ENCODE results near the gene RRP12.
A peak's percentile ranks its signal among the peaks of the same experiment; 100 is the strongest.
"Not testable (repeated sequence)": the region's sequence is repeated elsewhere in the genome, so short reads cannot be mapped to it uniquely, and the experiment has no call there.

The RRP12 gene

GRCh38 chr10:97363071-97363470, 38.1 kb downstream of the RRP12 start:
- DNase-seq: no peak

DNA sequence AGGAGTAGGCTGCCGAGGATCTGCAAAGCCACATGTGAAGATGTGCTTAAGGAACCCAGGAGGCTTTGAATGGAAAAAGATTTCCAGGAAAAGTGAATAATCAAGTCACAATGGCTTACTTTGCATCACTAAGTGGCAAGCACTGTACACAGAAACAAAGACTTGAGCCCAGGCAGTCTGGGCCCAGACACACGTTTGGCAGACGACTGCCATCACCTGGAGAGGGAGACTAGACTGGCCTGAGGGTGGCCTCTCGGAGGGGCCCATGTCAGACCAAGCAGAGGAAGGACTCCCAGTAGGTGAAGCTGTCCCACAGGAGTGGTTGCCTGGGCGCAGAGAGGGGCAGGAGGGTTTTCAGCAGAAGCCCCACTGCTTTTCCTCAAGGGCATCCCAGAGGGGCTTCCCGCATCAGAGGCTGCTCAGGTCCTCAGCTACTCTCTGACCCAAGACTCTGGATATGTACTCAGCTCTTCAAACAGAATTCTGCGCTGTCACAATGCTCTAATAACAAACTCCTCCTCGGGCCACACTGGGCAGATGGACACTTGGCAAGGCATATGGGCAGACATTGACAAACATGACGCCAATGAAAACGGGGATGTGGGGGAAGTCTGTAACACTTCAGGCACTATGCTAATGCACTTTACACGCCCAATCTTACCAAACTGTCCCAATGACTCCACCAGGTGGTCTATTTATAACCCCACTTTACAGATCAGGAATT, 38.7 kb downstream of the RRP12 start:
- no peak for DNase-seq

- DNase-seq: no peak
Measured at GRCh38 chr10:97361537-97361901, 39.6 kb downstream of the RRP12 start.

DNA sequence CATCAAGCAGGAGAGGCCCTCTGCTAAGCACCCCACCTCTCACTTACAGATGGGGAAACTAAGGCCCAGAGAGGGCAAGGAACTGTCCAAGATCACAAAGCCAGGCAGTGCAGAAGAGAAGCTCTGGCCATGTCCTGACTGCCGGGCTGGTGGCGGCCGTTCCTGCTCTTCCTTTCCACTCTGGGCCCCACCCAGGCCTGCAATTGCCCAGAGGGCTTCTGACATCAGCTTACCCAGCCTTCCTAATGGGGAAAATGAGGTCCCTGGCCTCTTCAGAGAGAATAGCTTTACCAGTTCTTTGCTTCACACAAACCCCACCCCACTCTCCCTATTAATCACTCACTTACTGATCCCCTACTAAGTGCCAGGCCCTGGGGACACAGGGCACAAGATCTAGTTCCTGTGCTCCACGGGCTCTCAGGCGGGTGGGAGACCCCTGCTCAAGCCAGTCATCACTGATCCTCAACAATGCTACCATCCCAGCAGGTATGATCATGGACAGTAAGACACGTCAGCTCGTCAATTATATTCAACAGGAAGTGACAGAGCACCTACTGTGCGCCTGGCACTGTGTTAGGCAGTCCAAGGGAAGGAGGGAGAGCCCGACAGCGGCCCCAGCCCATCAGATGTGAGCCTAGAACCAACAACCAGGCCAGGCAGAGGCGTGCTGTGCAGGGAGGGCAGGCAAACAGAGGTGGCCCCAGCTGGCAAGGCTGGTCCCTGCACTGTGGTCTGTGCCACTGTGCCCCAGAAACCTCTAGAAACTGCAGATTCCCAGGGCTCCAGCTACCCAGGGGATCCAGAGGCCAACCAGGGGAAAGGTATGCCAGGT, 40.2 kb downstream of the RRP12 start:
- no peak for DNase-seq

GRCh38 chr10:97358781-97359180, 42.4 kb downstream of the RRP12 start:
- no peak for DNase-seq

- DNase-seq: no peak
Measured at GRCh38 chr10:97358349-97358748, 42.8 kb downstream of the RRP12 start.

- no peak for DNase-seq
Measured at GRCh38 chr10:97356918-97357317, 44.2 kb downstream of the RRP12 start.

DNA sequence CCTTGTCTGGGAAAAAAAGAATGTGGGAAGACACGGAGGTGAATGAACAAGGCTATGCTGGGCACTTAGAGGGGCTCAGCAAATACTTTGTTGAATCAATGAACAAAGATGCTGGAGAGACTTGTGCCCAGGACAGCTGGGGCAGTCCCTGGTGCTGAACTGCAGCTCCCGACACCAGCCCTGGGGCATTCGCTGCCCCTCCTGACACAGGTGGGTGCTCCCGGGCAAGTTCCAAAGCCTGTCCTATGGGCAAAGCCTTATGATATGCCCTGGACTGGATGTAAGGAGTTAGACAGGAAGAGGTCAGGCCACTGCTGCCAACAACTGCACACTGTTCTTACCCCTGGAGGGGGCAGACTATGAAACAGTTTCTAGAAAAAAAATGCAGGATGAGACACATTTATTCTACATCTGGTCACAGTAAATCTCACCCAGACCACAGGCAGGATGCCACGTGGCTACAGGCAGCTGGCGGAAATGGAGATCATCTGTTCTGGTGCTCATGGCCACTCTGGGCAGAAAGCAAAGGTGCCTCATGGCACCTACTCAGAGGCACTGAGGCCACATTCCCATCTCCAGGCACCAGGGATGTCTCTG, 44.7 kb downstream of the RRP12 start:
- no peak for DNase-seq

- DNase-seq: no peak
Measured at GRCh38 chr10:97355571-97355975, 45.6 kb downstream of the RRP12 start.

- DNase-seq: no peak
Measured at GRCh38 chr10:97353945-97354344, 47.2 kb downstream of the RRP12 start.

- DNase-seq: no peak
Measured at GRCh38 chr10:97349752-97350513, 51.2 kb downstream of the RRP12 start.

DNA sequence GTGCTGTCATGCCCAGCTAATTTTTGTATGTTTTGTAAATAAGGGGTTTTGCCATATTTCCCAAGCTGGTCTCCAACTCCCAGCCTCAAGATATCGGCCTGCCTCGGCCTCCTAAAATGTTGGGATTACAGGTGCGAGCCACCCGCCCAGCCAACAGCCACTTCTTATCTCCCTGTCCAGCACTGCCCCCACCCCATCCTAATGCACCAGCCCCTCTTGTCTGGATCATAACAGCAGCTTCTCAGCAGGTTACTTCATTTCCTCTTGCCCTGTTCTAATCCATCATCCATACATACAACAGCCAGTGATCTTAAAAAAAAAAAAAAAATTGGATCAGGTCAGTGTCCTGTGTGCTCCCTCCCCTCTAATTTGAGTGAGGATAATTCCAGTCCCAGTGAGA, 53.8 kb downstream of the RRP12 start:
- no peak for DNase-seq

DNA sequence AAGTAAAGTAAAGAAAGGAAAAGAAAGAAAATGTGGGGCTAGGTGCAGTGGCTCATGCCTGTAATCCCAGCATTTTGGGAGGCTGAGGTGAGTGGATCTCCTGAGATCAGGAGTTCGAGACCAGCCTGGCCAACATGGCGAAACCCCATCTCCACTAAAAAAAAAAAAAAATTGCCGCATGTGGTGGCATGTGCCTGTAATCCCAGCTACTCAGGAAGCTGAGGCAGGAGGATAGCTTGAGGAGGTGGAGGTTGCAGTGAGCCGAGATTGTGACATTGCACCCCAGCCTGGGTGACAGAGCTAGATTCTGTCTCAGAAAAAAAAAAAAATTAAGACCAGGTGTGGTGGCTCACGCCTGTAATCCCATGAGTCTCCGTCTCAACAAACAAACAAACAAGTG, 57.5 kb downstream of the RRP12 start:
- not testable (repeated sequence) for DNase-seq

GRCh38 chr10:97341416-97341815, 59.7 kb downstream of the RRP12 start:
- no peak for DNase-seq

DNA sequence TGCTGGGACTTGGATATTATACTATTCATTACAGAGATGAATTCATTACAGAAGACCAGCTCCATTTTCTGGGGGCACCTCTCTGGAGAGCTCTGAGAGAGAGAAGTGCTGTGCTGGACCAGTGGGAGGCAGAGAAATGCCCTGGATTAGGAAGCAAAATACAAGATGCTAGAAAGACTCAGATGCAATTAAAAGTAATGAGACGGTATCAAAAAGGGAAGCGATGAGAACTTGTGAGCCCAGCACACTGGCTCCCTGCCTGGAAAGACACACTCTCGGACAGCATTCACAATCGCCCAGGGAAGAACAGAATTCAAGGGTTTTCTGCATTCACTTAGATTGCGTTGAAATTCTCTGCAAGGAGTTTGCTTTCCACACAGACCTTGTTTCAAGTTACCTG, 63.1 kb downstream of the RRP12 start:
- no peak for DNase-seq

DNA sequence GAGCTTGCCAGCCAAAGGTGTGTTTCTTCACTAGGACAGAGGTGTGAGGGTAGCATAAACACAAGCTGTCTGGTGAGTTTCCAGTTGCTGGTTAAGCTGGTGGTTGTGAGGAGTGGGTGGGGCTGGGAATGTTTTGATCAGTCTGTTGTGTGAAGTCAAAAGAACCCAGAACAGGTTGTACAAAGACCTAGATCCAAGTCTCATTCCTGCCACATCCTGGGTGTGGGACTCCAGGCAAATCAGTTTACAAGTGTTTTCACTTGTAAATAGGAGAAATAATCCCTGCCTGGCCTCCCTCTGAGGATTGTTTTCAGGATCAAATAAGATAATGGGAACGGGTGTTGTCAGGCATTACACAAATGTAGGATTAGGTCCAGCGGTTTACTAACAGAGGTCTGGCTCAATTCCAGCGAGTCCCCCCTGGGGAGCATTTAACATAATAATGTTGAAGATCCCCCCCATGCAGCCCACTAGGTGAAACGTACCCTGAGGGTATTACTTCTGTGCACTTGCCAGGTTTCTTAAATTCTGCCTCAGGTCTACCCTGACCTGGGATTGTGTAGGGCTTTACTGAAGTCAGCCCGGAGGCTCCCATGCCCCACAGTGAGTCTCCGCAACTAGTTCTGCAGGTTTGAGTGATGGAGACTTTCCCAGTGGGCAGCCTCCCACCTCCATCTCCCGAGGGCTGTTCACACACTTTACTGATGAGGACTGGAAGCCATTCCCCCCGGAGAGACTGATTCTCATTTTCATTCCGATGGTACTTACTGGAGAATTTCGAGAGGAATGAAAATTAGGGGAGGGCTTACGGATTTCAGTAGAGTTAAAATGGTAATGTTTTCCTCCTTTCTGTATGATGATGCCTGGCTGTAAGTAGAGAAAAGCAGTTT, 64.0 kb downstream of the RRP12 start:
- peak; percentile 64 for DNase-seq

DNA sequence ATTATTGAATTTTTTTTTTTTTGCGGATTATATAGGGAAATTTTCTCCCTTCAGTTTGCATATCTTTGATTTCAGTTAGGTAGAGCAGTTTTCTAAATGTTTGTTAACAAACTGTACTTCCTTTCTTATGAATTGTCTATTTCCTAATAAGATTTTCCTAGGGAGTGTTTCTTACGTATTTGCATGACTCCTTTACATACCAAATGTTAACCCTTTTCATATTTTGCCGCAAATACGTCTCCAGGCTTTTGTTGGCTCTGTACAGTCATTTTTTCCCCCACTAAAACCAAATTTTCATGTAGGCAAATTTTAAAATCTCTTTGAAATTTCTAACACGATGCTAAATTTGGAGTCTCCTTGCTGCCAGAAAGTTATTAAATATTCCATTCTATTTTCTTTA, 64.7 kb downstream of the RRP12 start:
- DNase-seq: peak; percentile 65

- DNase-seq: no peak
Measured at GRCh38 chr10:97336006-97336405, 65.1 kb downstream of the RRP12 start.

GRCh38 chr10:97335188-97335619, 65.9 kb downstream of the RRP12 start:
- no peak for DNase-seq

DNA sequence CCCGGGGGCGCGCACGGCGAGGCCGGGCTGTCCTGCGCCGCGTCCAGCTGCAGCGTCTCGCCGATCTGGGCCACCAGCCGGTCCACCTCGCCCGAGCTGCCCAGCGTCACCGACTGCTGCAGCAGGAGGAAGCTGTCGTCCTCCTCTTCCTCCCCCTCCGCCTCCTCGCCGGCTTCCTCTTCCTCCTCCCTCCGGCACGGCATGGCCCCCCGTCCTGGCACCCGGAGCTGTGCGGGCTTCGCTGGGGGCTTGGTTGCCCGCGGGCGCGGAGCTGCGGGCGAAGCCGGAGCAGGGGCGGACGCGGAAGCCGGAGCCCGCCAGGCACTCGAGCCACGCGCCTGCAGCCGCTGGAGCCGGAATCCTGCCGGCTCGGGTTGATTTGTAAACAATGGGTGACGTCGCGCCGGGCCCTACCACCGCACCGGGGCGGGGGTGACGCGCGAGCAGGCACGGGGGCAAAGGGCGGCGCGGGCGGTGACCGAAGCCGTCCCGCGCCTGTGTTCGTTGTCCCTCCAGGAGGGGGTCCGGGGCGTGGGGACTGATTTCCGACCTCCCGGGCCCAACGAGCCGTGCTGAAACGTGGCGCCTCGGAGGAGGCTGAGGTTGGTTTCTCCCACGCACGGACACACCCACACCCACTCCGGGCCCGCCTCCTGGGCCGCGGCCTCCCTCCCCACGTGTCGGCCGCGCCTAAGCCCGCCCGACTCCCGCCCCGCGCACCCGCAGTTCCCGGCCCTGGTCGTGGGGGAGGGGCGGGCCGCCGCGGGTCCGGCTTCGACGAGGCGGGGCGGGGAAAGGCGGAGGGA, 66.6 kb downstream of the RRP12 start, which contains the start of gene FRAT2:
FRAT2 (minus strand) TSS at position 360 of the 806 bp plus-strand sequence; CDS start at position 203, 157 bp downstream.
- DNase-seq: peak; percentile 35

Data from NCI-H1048 (cell line).